Measurements from ENCODE around the gene IFRD2.
A peak's percentile ranks its signal among the peaks of the same experiment; 100 is the strongest.
"Not testable (repeated sequence)": the region's sequence is repeated elsewhere in the genome, so short reads cannot be mapped to it uniquely, and the experiment has no call there.

Gene IFRD2

GRCh38 chr3:50324351-50325112 lies 32.3 kb upstream of the IFRD2 start:
- DNase-seq (ENCODE audit: low spot score), result peak; percentile 78

GRCh38 chr3:50323614-50324199 lies 31.5 kb upstream of the IFRD2 start:
- DNase-seq (ENCODE audit: low spot score), result no peak

- no peak for DNase-seq (ENCODE audit: low spot score)
Measured at GRCh38 chr3:50323092-50323600, 30.9 kb upstream of the IFRD2 start.

GRCh38 chr3:50322386-50323091 lies 30.3 kb upstream of the IFRD2 start, which contains the start of gene HYAL2:
TSS of gene HYAL2 (minus strand) at chr3:50322745. CDS start at chr3:50320489, 2,256 bp downstream.
- no peak for DNase-seq (ENCODE audit: low spot score)

GRCh38 chr3:50322115-50322385 lies 29.8 kb upstream of the IFRD2 start:
- DNase-seq (ENCODE audit: low spot score), result no peak

- peak; percentile 94 for DNase-seq (ENCODE audit: low spot score)
Measured at GRCh38 chr3:50321336-50322114, 29.3 kb upstream of the IFRD2 start.

GRCh38 chr3:50320853-50321335 lies 28.7 kb upstream of the IFRD2 start:
- DNase-seq (ENCODE audit: low spot score), result peak; percentile 89

GRCh38 chr3:50319894-50320625 lies 27.8 kb upstream of the IFRD2 start:
- no peak for DNase-seq (ENCODE audit: low spot score)

GRCh38 chr3:50319181-50319893 lies 27.1 kb upstream of the IFRD2 start:
- DNase-seq (ENCODE audit: low spot score), result no peak

GRCh38 chr3:50318615-50319014 lies 26.4 kb upstream of the IFRD2 start:
- DNase-seq (ENCODE audit: low spot score), result no peak

GRCh38 chr3:50318163-50318562 lies 25.9 kb upstream of the IFRD2 start:
- no peak for DNase-seq (ENCODE audit: low spot score)

GRCh38 chr3:50317300-50317699 lies 25.1 kb upstream of the IFRD2 start:
- no peak for DNase-seq (ENCODE audit: low spot score)

GRCh38 chr3:50316657-50317242 lies 24.5 kb upstream of the IFRD2 start:
- no peak for DNase-seq (ENCODE audit: low spot score)

- DNase-seq (ENCODE audit: low spot score), result no peak
Measured at GRCh38 chr3:50314816-50315215, 22.6 kb upstream of the IFRD2 start.

- DNase-seq (ENCODE audit: low spot score), result no peak
Measured at GRCh38 chr3:50314342-50314741, 22.1 kb upstream of the IFRD2 start.

- DNase-seq (ENCODE audit: low spot score), result not testable (repeated sequence)
Measured at GRCh38 chr3:50312041-50312440, 19.8 kb upstream of the IFRD2 start.

GRCh38 chr3:50304601-50305000 lies 12.4 kb upstream of the IFRD2 start:
- DNase-seq (ENCODE audit: low spot score), result no peak

- DNase-seq (ENCODE audit: low spot score), result no peak
Measured at GRCh38 chr3:50303013-50303815, 11.0 kb upstream of the IFRD2 start, which contains the start of gene HYAL1. TSS of gene HYAL1 (minus strand) at chr3:50303574. CDS start at chr3:50302956, 618 bp downstream.
